Muscle of leg (tissue), 11 donors: ENCODE measurements around the gene POC1B. TPM values are rescaled to one million over a fixed set of nuclear protein-coding genes. Genes with fewer than 3 reads are reported as not detected.

Source experiments
- DNase-seq: peaks from one replicate; pipeline ENCODE4 v3.0.0; 2013
- H3K27ac ChIP-seq: one replicate; pipeline ENCODE4 v1.5.1; 2013; ENCODE audit warnings: mild to moderate bottlenecking, low read length, control low read depth
- H3K27me3 ChIP-seq: one replicate; pipeline ENCODE4 v1.6.1; 2013; ENCODE audit warnings: low read length; ENCODE audit not compliant: control insufficient read depth, insufficient read depth
- H3K36me3 ChIP-seq: one replicate; pipeline ENCODE4 v1.6.1; 2013; ENCODE audit warnings: low read length; ENCODE audit not compliant: control insufficient read depth, insufficient read depth
- H3K4me1 ChIP-seq: one replicate; pipeline ENCODE4 v1.6.1; 2013; ENCODE audit warnings: low read length; ENCODE audit not compliant: control insufficient read depth, insufficient read depth
- H3K4me3 ChIP-seq: one replicate; pipeline ENCODE4 v1.5.1; 2013; ENCODE audit warnings: low read length, control low read depth
- H3K9me3 ChIP-seq: replicated peaks from 2 replicates; pipeline ENCODE4 v1.6.1; 2013; ENCODE audit warnings: low read depth, low read length; ENCODE audit not compliant: control insufficient read depth
- WGBS: methylation state at CpG from one replicate; pipeline ENCODE4 v1.1.5; 2013; ENCODE audit warnings: missing lambda C conversion rate; ENCODE audit not compliant: insufficient coverage; 5-methylcytosine and 5-hydroxymethylcytosine counted together
- polyA plus RNA-seq, 8 donors: library from polyadenylated mRNA; unstranded; fragments of 120-200 nt; gene quantifications; one replicate each; pipeline versions ENCODE4 v1.2.1 to v1.2.3, GENCODE V29; 2013; ENCODE audit warnings: inconsistent platforms in 1 of 8, low replicate concordance in 1 of 8; ENCODE audit not compliant: insufficient read length in 8 of 8, insufficient read depth in 1 of 8
- total RNA-seq: library from RNA; stranded (reverse); fragments of 120-200 nt; gene quantifications from one replicate; pipeline ENCODE4 v1.2.4, GENCODE V29; 2013

POC1B gene
- total and polyA plus RNA-seq, 9 donors, result 6.4 to 15.9 (median 9.9) TPM

GRCh38 chr12:89539426-89540223, 13.8 kb upstream of the POC1B start:
- Histone ChIP-seq H3K36me3 (no peaks in the 10 kb centered on the region), H3K4me1 (peaks cover 13% of the 10 kb centered on the region), H3K9me3 (no peaks in the 10 kb centered on the region), H3K27ac (no peak overlapping the region), H3K4me3 (no peak overlapping the region), H3K27me3 (no peaks in the 10 kb centered on the region)
- DNase-seq, result no peak
- 43% methylated on average over 1 of the region's 5 CpGs for WGBS

- WGBS, result 85% methylated on average over 3 of the region's 4 CpGs
- H3K27me3 ChIP-seq, result no peaks in the 10 kb centered on the region
- H3K36me3 ChIP-seq, result no peaks in the 10 kb centered on the region
- no peak overlapping the region for H3K4me3 ChIP-seq
- H3K27ac ChIP-seq, result no peak overlapping the region
- peaks cover 8% of the 10 kb centered on the region for H3K4me1 ChIP-seq
- DNase-seq, result no peak
- H3K9me3 ChIP-seq, result no peaks in the 10 kb centered on the region
Observed at GRCh38 chr12:89538897-89539296, 13.1 kb upstream of the POC1B start.

GRCh38 chr12:89537389-89537788, 11.5 kb upstream of the POC1B start:
- no peak overlapping the region for H3K4me3 ChIP-seq
- H3K36me3 ChIP-seq, result no peaks in the 10 kb centered on the region
- no peaks in the 10 kb centered on the region for H3K27me3 ChIP-seq
- WGBS, result no CpG with 5 or more reads among the region's 3 CpGs
- H3K9me3 ChIP-seq, result no peaks in the 10 kb centered on the region
- no peaks in the 10 kb centered on the region for H3K4me1 ChIP-seq
- no peak overlapping the region for H3K27ac ChIP-seq
- DNase-seq, result no peak

GRCh38 chr12:89529738-89530137, 3.9 kb upstream of the POC1B start:
- no peak overlapping the region for H3K4me3 ChIP-seq
- H3K9me3 ChIP-seq, result no peaks in the 10 kb centered on the region
- no peaks in the 10 kb centered on the region for H3K4me1 ChIP-seq
- DNase-seq, result peak; percentile 74
- WGBS, result no CpG with 5 or more reads among the region's 1 CpG
- no peak overlapping the region for H3K27ac ChIP-seq
- no peaks in the 10 kb centered on the region for H3K27me3 ChIP-seq
- H3K36me3 ChIP-seq, result no peaks in the 10 kb centered on the region

GRCh38 chr12:89528434-89528833, 2.6 kb upstream of the POC1B start:
- Histone ChIP-seq H3K9me3 (no peaks in the 10 kb centered on the region), H3K4me1 (peaks cover 8% of the 10 kb centered on the region)
- no CpG with 5 or more reads among the region's 4 CpGs for WGBS

DNA sequence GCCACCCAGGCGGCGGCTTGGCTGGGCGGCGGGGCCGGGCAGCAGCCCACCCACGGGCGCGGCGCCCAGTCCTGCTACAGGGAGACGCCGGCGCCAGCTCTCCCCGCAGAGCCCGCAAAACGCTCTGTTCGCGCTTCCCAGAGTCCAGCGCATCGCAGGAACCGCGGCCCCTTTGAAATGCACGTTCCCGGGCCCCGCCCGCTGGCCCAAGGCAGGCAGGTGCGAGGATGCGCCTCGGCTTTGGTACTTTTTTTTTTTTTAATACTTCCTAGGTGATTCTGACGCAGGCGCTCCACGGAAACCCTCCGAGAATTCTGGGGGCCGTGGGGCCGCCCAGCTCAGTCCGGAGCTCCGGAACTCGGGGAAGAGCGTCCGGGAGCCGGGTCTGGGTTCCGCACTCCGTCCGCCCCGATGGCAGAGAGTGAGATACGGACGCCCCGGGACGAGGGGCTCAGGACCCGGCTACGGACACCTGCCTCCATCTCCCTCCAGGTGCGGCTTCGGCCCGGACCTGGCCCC, 483 bp downstream of the POC1B start:
- peak overlapping the region; percentile 75 for H3K4me3 ChIP-seq
- no peaks in the 10 kb centered on the region for H3K9me3 ChIP-seq
- H3K36me3 ChIP-seq, result peaks cover 10% of the 10 kb centered on the region
- no peaks in the 10 kb centered on the region for H3K27me3 ChIP-seq
- WGBS, result under 1% methylated on average over 48 of the region's 53 CpGs
- peak overlapping the region; percentile 95 for H3K27ac ChIP-seq
- peaks cover 11% of the 10 kb centered on the region for H3K4me1 ChIP-seq
- peak; percentile 67 for DNase-seq

More at GRCh38 chr12:89528434-89528833, 2.6 kb upstream of the POC1B start:
- no peaks in the 10 kb centered on the region for H3K27me3 ChIP-seq
- DNase-seq, result no peak
- H3K27ac ChIP-seq, result no peak overlapping the region
- H3K36me3 ChIP-seq, result peaks cover 3% of the 10 kb centered on the region
- H3K4me3 ChIP-seq, result no peak overlapping the region

DNA sequence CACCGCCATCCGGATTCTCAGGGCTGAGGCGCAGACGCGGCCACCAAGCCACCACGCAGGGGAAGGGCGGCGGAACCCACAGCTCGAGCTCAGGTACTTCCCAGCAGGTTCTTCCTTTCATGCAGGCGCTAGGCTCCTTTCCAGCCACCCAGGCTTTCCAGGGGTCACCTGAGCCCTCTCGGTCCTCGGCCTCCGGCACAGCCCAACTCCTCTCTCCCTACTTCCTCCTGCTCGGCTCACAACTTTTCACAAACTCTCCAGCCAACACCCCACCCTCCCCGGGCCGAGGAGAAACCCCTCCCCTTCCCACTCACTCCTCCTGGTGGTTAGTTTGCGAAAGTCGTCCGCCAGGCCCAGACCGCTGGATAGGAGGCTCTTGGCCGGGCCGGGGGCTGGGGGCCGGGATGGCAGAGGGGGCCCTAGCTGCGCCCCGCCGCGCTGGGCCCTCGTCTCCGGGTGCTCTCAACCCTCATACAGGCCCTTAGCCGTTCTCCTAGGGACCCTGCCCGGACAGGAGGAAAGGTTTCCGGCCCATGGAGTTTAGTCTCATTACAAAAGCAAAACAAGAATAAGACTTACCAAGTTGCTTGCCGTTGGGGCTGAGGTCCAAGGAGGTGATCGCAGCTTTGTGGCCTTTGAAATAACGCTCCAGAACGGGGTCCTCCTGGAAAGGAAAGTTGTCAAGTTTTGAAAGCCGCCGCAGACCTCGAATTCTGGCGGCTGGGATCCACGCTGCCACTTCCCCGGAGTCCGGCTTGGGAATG, 1.1 kb downstream of the POC1B start, which contains the start of gene GALNT4:
Gene GALNT4 (minus strand): TSS at position 256 of the 764 bp plus-strand sequence. CDS start 247 bp downstream, at position 9.
- under 1% methylated on average over 36 of the region's 43 CpGs for WGBS
- Histone ChIP-seq H3K4me1 (peaks cover 11% of the 10 kb centered on the region), H3K9me3 (no peaks in the 10 kb centered on the region), H3K36me3 (peaks cover 10% of the 10 kb centered on the region), H3K27ac (peak within 1 kb of the TSS; percentile 95), H3K27me3 (no peaks in the 10 kb centered on the region), H3K4me3 (peak within 1 kb of the TSS; percentile 75)
- peak; percentile 96 for DNase-seq

DNA sequence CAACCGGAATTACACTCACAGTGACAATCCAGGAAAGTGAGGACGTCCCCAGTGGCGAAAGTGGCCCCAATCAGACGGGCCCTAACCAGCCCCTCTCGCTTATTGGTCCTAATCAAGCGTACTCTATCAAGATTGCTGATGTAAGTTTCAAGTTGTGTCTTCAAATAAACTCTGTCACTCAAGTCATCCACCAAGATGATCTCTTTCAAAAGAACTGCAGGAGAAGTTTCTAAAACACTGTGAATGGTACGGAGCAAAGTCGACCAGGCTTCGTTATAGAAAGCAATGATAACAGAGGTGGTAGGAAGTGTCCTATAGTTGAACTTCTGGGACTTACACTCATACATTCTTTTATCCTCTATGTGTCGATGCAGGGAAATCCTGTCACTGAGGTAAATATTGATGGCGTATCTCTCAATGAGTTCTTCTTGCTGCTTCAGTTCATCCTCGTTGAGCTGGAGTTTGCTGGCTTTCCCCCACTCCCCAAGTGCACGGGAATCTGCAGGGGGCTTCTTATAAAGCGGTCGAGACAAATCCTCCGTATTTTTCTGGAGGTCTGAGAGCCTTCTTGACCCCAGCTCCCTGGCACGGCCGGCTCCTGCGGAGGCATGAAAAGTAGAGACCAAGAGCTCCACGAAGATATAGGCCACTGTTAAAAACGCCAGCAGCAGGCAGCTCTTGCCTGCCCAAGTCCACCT, 1.9 kb downstream of the POC1B start:
- Histone ChIP-seq H3K27me3 (no peaks in the 10 kb centered on the region), H3K9me3 (no peaks in the 10 kb centered on the region), H3K4me1 (peaks cover 11% of the 10 kb centered on the region), H3K27ac (peak overlapping the region; percentile 95), H3K4me3 (peak overlapping the region; percentile 75), H3K36me3 (peaks cover 10% of the 10 kb centered on the region)
- WGBS, result 25% methylated on average over 15 of the region's 21 CpGs
- DNase-seq, result no peak

- H3K27me3 ChIP-seq, result no peaks in the 10 kb centered on the region
- 100% methylated on average over 1 of the region's 8 CpGs for WGBS
- H3K36me3 ChIP-seq, result peaks cover 10% of the 10 kb centered on the region
- no peak for DNase-seq
- H3K27ac ChIP-seq, result no peak overlapping the region
- H3K4me3 ChIP-seq, result no peak overlapping the region
- H3K4me1 ChIP-seq, result peaks cover 11% of the 10 kb centered on the region
- no peaks in the 10 kb centered on the region for H3K9me3 ChIP-seq
Observed at GRCh38 chr12:89523393-89523792, 2.5 kb downstream of the POC1B start.
